Osteocyte (in vitro differentiated cells): ENCODE results near the gene AEBP1. TPM values are rescaled to one million over a fixed set of nuclear protein-coding genes. Genes with fewer than 3 reads are reported as not detected.
A peak's percentile ranks its signal among the peaks of the same experiment; 100 is the strongest.

Experiments
- DNase-seq: peaks from one replicate; pipeline ENCODE4 v3.0.0; 2021; ENCODE audit warnings: mixed read lengths; ENCODE audit not compliant: unreplicated experiment; ENCODE audit errors: extremely low spot score
- H3K27ac Mint-ChIP-seq: one replicate; pipeline ENCODE4 v1.8.0; 2021; ENCODE audit warnings: mild to moderate bottlenecking, mixed read lengths; ENCODE audit not compliant: unreplicated experiment
- H3K27me3 Mint-ChIP-seq: one replicate; pipeline ENCODE4 v1.8.0; 2021; ENCODE audit warnings: mixed read lengths; ENCODE audit not compliant: unreplicated experiment
- H3K36me3 Mint-ChIP-seq: one replicate; pipeline ENCODE4 v1.8.0; 2021; ENCODE audit warnings: mixed read lengths; ENCODE audit not compliant: unreplicated experiment
- H3K4me1 Mint-ChIP-seq: one replicate; pipeline ENCODE4 v1.8.0; 2021; ENCODE audit warnings: mixed read lengths; ENCODE audit not compliant: unreplicated experiment
- H3K4me3 Mint-ChIP-seq: one replicate; pipeline ENCODE4 v1.8.0; 2021; ENCODE audit warnings: mild to moderate bottlenecking, moderate library complexity, mixed read lengths; ENCODE audit not compliant: unreplicated experiment
- H3K9me3 Mint-ChIP-seq: one replicate; pipeline ENCODE4 v1.8.0; 2021; ENCODE audit warnings: mixed read lengths; ENCODE audit not compliant: unreplicated experiment
- total RNA-seq: library from RNA; stranded (reverse); gene quantifications from 2 replicates; pipeline ENCODE4 v1.2.1, GENCODE V29; 2021
- TF ChIP-seq, protein P1 (sequence below): fragments of 200-600 bp; sonication (generic); IDR thresholded peaks from 2 replicates; pipeline ENCODE4 v1.5.0; 2021; ENCODE audit warnings: antibody characterized with exemption, mild to moderate bottlenecking, moderate library complexity

The AEBP1 gene
- total RNA-seq, 1 donor from 2014 or later = 781 TPM

- H3K27me3 Mint-ChIP-seq = no peaks in the 10 kb centered on the region
- no peak overlapping the region for H3K4me3 Mint-ChIP-seq
- H3K4me1 Mint-ChIP-seq = peaks cover 52% of the 10 kb centered on the region
- H3K9me3 Mint-ChIP-seq = no peaks in the 10 kb centered on the region
- no peak for DNase-seq
- H3K27ac Mint-ChIP-seq = no peak overlapping the region
- H3K36me3 Mint-ChIP-seq = no peaks in the 10 kb centered on the region
- TF ChIP-seq, protein P1, sequence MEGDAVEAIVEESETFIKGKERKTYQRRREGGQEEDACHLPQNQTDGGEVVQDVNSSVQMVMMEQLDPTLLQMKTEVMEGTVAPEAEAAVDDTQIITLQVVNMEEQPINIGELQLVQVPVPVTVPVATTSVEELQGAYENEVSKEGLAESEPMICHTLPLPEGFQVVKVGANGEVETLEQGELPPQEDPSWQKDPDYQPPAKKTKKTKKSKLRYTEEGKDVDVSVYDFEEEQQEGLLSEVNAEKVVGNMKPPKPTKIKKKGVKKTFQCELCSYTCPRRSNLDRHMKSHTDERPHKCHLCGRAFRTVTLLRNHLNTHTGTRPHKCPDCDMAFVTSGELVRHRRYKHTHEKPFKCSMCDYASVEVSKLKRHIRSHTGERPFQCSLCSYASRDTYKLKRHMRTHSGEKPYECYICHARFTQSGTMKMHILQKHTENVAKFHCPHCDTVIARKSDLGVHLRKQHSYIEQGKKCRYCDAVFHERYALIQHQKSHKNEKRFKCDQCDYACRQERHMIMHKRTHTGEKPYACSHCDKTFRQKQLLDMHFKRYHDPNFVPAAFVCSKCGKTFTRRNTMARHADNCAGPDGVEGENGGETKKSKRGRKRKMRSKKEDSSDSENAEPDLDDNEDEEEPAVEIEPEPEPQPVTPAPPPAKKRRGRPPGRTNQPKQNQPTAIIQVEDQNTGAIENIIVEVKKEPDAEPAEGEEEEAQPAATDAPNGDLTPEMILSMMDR = no peak
Observed at GRCh38 chr7:44093102-44093641, 11.0 kb upstream of the AEBP1 start.

DNA sequence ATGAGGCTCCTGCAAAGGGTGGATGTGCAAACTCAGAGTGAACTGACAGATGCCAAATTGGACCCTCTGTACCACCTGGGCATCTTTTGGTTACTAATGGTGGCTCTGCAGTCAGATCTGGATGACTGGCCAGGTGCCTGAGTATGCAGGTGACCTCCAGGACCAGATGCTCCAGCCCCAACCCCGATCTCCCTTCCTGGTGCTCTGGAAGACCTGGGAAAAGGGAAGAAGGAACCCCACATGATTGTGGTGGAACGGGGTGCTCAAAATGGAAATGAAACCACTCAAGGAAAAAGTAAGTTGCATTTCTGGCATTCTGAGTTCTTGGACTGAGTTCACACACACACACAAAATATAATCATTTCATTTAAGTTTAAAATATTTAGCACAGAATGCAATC is 9.8 kb upstream of the AEBP1 start:
- Mint-ChIP-seq H3K36me3 (no peaks in the 10 kb centered on the region), H3K9me3 (no peaks in the 10 kb centered on the region), H3K4me3 (no peak overlapping the region), H3K27ac (peak overlapping the region; percentile 32), H3K27me3 (no peaks in the 10 kb centered on the region), H3K4me1 (peaks cover 46% of the 10 kb centered on the region)
- no peak for DNase-seq
- TF ChIP-seq, protein P1 = no peak

GRCh38 chr7:44094883-44095592 is 9.1 kb upstream of the AEBP1 start:
- no peak for DNase-seq
- Mint-ChIP-seq H3K4me3 (no peak overlapping the region), H3K4me1 (peaks cover 49% of the 10 kb centered on the region), H3K36me3 (no peaks in the 10 kb centered on the region), H3K27me3 (no peaks in the 10 kb centered on the region), H3K27ac (no peak overlapping the region), H3K9me3 (no peaks in the 10 kb centered on the region)
- TF ChIP-seq, protein P1 = no peak

GRCh38 chr7:44095781-44096180 is 8.4 kb upstream of the AEBP1 start:
- TF ChIP-seq, protein P1 = no peak
- Mint-ChIP-seq H3K27ac (no peak overlapping the region), H3K9me3 (no peaks in the 10 kb centered on the region), H3K27me3 (no peaks in the 10 kb centered on the region), H3K36me3 (no peaks in the 10 kb centered on the region), H3K4me1 (peaks cover 53% of the 10 kb centered on the region), H3K4me3 (no peak overlapping the region)
- no peak for DNase-seq

DNA sequence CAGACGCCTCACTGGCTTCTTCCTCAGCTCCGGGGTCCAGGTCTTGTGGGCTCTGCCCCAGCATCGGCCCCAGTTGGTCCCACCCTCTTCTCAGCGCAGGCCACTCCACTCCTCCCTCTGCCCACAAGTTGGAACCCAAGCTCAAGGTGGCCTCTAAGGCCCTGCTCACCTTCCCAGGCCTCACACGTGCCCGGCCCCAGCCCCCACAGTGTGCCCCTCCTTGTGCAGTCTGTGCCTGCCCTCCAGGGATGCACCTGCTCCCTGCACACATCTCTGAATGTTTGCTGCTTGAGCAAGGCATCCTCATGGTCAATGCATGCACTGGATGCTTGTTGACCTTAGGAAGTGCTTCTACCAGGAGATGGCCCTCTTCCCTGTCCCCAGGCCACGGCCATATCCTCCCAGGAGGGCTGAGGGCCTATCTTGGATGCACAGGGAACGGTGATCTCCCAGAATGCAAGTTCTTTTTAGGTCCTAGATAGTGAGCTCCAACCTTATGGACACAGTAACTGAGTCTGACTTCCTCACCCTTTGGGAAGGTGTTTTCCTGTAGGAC is 7.7 kb upstream of the AEBP1 start:
- H3K4me3 Mint-ChIP-seq = no peak overlapping the region
- H3K36me3 Mint-ChIP-seq = no peaks in the 10 kb centered on the region
- DNase-seq = no peak
- H3K9me3 Mint-ChIP-seq = no peaks in the 10 kb centered on the region
- H3K4me1 Mint-ChIP-seq = peaks cover 59% of the 10 kb centered on the region
- H3K27me3 Mint-ChIP-seq = no peaks in the 10 kb centered on the region
- TF ChIP-seq, protein P1 = no peak
- H3K27ac Mint-ChIP-seq = peak overlapping the region; percentile 4
